ENCODE data around the gene SREBF1.

GRCh38 chr17:17812211-17813054 lies 24.4 kb downstream of the SREBF1 start:
- TF ChIP-seq CTCF (IDR thresholded peaks at IDR 0.05 in 2 of 3, conservative IDR thresholded peaks at IDR 0.05 in 1 of 3; ENCODE audit: borderline replicate concordance in 1 of 3, insufficient read depth in 1 of 3, low read depth in 2 of 3, low read length in 2 of 3) (peak; percentile 66 to 98 (median 96); a peak in 5 of 6 replicates), YY1 (IDR thresholded peaks at IDR 0.05; ENCODE audit: extremely low read depth, insufficient replicate concordance, low read depth, low read length) (peak; percentile 73), CEBPB (IDR thresholded peaks at IDR 0.05; ENCODE audit: low read depth) (no peak), REST (IDR thresholded peaks at IDR 0.05; ENCODE audit: low read depth) (no peak), POLR2AphosphoS5 (IDR thresholded peaks at IDR 0.05; ENCODE audit: low read depth, low read length) (peak; percentile 59), TCF7L2 (IDR thresholded peaks at IDR 0.05; ENCODE audit: borderline replicate concordance, extremely low read depth, insufficient read depth, insufficient read length) (no peak), RAD21 (IDR thresholded peaks at IDR 0.05; ENCODE audit: low read depth) (peak; percentile 79), POLR2A (IDR thresholded peaks at IDR 0.05; ENCODE audit: borderline replicate concordance, extremely low read depth, insufficient read depth, insufficient read length) (no peak)

Measured in HCT116 (cell line).